ENCODE measurements around the gene FRRS1L. TPM values are rescaled to one million over a fixed set of nuclear protein-coding genes. Genes with fewer than 3 reads are reported as not detected.

FRRS1L gene
- total RNA-seq, 1 donor from 2014 or later, result 0.03 TPM

Other genes starting within 250 kb of the FRRS1L start
- gene ELP1, start 233.1 kb downstream of the FRRS1L start, total RNA-seq (ENCODE audit: unreplicated experiment), result 23.2 TPM
- gene ABITRAM, start 232.8 kb downstream of the FRRS1L start, total RNA-seq (ENCODE audit: unreplicated experiment), result 14.8 TPM
- gene CTNNAL1, start 153.8 kb downstream of the FRRS1L start, total RNA-seq (ENCODE audit: unreplicated experiment), result 31.2 TPM
- 32.6 TPM for gene TMEM245, start 47.3 kb downstream of the FRRS1L start, total RNA-seq (ENCODE audit: unreplicated experiment)
- 0.41 TPM for gene EPB41L4B, start 153.8 kb upstream of the FRRS1L start, total RNA-seq (ENCODE audit: unreplicated experiment)